Activated CD4-positive, alpha-beta T cell treated with anti-CD3 and anti-CD28 coated beads, Interleukin-2, amount 50 U/mL, for 16 hours (primary cell): ENCODE data around the gene CATSPERZ.

ENCODE experiments used
- DNase-seq: peaks from one replicate; pipeline ENCODE4 v3.0.0-alpha.2; 2020

Gene CATSPERZ

GRCh38 chr11:64342869-64343745 lies 42.9 kb downstream of the CATSPERZ start:
- no peak for DNase-seq

DNA sequence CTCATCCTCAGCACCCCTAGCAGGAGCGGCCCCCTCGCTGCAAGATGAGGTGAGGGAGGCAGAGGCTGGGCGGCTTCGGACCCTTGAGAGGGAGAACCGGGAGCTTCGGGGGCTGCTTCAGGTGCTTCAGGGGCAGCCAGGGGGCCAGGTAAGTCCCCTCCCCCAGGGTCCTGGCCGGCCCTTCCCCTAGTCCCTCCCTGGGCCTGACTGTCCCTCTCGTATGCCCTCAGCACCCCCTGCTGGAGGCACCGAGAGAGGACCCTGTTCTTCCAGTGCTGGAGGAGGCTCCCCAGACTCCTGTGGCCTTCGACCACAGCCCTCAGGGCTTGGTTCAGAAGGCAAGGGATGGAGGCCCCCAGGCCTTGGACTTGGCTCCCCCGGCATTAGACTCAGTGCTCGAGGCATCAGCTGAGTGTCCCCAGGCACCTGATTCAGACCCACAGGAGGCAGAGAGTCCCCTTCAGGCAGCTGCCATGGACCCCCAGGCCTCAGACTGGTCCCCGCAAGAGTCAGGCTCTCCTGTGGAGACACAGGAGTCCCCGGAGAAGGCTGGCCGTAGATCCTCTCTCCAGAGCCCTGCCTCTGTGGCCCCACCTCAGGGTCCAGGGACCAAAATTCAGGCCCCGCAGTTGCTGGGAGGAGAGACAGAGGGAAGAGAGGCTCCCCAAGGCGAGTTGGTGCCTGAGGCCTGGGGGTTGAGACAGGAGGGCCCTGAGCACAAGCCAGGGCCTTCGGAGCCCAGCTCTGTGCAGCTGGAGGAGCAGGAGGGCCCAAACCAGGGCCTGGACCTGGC lies 43.8 kb downstream of the CATSPERZ start:
- DNase-seq: no peak

DNA sequence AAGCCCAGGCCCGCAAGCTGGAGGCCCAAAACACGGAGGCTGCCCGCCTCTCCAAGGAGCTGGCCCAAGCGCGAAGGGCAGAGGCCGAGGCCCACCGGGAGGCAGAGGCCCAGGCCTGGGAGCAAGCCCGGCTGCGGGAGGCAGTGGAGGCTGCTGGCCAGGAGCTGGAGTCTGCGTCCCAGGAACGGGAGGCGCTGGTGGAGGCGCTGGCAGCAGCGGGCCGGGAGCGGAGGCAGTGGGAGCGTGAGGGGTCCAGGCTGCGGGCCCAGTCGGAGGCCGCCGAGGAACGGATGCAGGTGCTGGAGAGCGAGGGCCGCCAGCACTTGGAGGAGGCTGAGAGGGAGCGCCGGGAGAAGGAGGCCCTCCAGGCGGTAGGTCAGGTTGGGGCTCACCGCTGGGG lies 44.6 kb downstream of the CATSPERZ start:
- DNase-seq: no peak

GRCh38 chr11:64347193-64347867 lies 47.2 kb downstream of the CATSPERZ start:
- DNase-seq: no peak

- DNase-seq: no peak
These were observed 48.3 kb downstream of the CATSPERZ start for GRCh38 chr11:64348383-64349024.

DNA sequence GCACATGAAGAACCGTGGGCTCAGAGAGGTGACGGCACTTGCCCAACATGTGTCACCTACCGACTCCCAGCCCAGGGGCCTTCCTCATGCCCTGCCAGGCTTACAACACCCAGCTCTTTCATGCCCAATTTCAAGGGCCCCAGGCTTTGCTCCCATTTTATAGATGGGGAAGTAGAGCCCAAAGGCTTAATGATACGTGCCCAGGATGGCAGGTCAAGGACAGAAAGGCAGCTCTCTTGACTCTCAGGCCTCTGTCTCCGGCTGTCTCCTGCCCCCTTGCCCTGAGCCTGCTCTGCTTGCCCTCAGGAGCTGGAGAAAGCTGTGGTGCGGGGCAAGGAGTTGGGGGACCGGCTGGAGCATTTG lies 48.8 kb downstream of the CATSPERZ start:
- DNase-seq: no peak

DNA sequence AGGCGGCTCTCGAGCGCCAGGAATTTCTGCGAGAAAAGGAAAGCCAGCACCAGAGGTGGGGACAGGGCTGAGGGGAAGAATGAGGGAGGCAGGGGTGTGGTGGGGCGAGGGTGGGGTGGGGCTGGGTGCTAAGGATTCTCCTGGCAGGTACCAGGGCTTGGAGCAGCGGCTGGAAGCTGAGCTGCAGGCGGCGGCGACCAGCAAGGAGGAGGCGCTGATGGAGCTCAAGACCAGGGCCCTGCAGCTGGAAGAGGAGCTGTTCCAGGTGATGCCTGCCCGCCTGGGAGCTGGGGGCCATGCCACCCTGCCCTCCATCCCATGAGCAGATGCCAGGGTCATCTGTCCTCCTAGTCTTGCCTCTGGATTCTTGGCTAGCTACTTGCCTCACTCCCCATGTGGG lies 49.2 kb downstream of the CATSPERZ start:
- DNase-seq: no peak

DNA sequence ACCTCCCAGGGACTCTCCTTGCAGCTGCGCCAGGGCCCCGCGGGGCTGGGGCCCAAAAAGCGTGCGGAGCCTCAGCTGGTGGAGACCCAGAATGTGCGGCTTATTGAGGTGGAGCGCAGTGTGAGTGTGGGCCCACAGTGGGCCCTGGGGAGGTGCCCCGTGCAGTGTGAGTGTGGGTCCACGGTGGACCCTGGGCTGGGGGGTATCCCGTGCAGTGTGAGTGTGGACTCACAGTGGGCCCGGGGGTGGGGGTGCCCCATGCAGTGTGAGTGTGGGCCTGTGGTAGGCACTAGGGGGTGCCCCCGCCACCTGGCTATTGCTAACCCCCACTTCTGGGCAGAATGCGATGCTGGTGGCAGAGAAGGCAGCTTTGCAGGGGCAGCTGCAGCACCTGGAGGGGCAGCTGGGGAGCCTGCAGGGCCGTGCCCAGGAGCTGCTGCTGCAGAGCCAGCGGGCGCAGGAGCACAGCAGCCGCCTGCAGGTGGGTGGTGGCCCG lies 51.0 kb downstream of the CATSPERZ start:
- no peak for DNase-seq

GRCh38 chr11:64352099-64352994 lies 52.2 kb downstream of the CATSPERZ start:
- DNase-seq: no peak

DNA sequence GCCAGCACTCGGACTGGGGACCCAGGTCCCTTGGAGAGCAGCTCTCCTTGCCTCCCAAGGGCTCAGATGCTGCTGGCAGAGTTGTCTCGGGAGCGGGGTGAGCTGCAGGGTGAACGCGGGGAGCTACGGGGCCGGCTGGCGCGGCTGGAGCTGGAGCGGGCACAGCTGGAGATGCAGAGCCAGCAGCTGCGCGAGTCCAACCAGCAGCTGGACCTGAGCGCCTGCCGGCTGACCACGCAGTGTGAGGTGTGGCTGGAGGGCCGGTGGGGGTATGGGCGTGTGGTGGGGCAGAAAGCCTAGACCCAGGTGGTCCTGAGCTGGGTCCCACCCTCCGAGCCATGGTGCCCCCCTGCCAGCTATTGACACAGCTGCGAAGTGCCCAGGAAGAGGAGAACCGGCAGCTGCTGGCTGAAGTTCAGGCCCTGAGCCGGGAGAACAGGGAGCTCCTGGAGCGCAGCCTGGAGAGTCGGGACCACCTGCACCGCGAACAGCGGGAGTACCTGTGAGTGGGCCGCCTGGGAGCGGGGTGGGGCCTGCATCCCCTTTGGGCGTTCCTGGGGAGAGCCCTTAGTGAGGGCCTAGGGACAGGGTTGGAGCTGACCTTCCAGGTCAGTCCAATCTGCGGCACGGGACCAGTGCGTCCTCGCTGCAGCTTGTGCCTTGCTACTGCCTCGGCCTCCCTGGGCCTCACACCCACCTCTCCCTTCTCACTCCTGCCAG lies 53.0 kb downstream of the CATSPERZ start:
- no peak for DNase-seq

DNA sequence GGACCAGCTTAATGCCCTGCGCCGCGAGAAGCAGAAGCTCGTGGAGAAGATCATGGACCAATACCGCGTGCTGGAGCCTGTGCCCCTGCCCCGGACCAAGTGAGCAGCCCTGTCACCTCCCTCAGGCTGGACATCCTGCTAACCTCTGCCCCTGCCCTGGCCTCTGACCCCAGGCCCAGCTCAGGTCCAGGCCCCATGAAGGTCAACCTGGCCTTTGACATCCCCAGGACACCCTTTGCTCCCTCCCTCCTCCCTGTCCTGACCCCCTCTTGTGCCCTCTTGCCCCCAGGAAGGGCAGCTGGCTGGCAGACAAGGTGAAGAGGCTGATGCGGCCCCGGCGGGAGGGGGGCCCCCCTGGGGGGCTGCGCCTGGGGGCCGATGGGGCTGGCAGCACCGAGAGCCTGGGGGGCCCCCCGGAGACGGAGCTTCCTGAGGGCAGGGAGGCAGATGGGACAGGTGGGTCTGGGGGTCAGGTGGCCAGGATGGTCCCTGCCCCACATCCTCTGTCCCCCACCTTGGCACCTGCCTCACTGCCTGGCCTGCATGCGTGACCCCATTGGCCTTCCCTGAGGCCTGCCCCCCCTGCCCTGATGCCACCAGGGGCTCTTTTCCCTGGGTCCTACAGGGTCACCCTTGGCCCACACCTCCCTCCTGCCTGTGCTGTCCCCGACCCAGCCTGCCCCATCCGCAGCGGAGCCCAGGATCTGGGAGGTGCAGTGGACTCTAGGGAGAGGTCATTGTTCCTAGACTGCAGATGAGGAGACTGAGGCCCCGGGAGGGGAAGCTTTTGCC lies 53.8 kb downstream of the CATSPERZ start:
- no peak for DNase-seq
